GM12865 (cell line): ENCODE data around the gene DNAJC5.
"Not testable (repeated sequence)": the region's sequence is repeated elsewhere in the genome, so short reads cannot be mapped to it uniquely, and the experiment has no call there.

Experiments used
- DNase-seq: peaks from one replicate; pipeline ENCODE4 v3.0.0; 2010; ENCODE audit warnings: low read depth
- H3K4me3 ChIP-seq: 2 replicates; pipeline ENCODE4 v1.5.1; 2011; ENCODE audit warnings: mild to moderate bottlenecking, low read depth, low read length, control low read depth
- CTCF ChIP-seq: IDR thresholded peaks from 2 replicates; pipeline ENCODE4 v1.5.1; 2011; ENCODE audit warnings: low read length, control low read depth, low read depth, inconsistent platforms; ENCODE audit not compliant: insufficient read depth; ENCODE audit errors: missing control alignments

Gene DNAJC5

GRCh38 chr20:63877755-63878470 is 17.0 kb upstream of the DNAJC5 start:
- TF ChIP-seq CTCF, result no peak
- DNase-seq, result no peak
- no peak overlapping the region for H3K4me3 ChIP-seq

GRCh38 chr20:63878899-63879663 is 15.8 kb upstream of the DNAJC5 start:
- H3K4me3 ChIP-seq, result no peak overlapping the region
- TF ChIP-seq CTCF, result no peak
- no peak for DNase-seq

GRCh38 chr20:63880901-63881300 is 14.0 kb upstream of the DNAJC5 start:
- H3K4me3 ChIP-seq, DNase-seq: not testable (repeated sequence)

GRCh38 chr20:63881451-63882226 is 13.3 kb upstream of the DNAJC5 start:
- no peak overlapping the region for H3K4me3 ChIP-seq
- no peak for TF ChIP-seq CTCF
- no peak for DNase-seq

GRCh38 chr20:63882257-63883200 is 12.4 kb upstream of the DNAJC5 start:
- H3K4me3 ChIP-seq, result no peak overlapping the region
- DNase-seq, result no peak
- no peak for TF ChIP-seq CTCF

GRCh38 chr20:63883201-63883593 is 11.7 kb upstream of the DNAJC5 start:
- no peak overlapping the region for H3K4me3 ChIP-seq
- no peak for TF ChIP-seq CTCF
- no peak for DNase-seq
